HG02884 (cell line): ENCODE data around the gene TET2.

Experiments
- ATAC-seq: cut with Tn5 transposase; IDR thresholded peaks from one replicate; pipeline ENCODE4 v1.9.1; 2021; ENCODE audit warnings: mild to moderate bottlenecking, moderate library complexity; ENCODE audit not compliant: unreplicated experiment

Gene TET2

DNA sequence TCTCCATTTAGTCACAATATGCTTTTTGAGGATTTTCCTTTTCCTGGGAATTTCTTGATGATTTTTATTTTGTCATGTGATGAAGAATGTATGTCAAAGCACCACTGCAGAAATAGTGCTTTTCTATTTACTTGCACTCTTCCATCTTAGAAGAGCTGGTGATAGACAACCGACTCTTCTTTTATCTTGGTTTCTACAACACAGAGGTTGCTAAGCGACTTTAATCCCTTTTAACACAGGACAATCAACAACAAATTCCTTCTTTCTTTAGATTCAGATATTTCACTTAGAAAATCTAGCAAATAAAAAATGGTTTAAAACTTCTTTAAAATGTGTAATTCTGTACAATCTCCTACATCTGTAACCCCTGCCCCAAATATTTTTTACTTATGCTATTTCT is 34.6 kb downstream of the TET2 start:
- no peak for ATAC-seq

DNA sequence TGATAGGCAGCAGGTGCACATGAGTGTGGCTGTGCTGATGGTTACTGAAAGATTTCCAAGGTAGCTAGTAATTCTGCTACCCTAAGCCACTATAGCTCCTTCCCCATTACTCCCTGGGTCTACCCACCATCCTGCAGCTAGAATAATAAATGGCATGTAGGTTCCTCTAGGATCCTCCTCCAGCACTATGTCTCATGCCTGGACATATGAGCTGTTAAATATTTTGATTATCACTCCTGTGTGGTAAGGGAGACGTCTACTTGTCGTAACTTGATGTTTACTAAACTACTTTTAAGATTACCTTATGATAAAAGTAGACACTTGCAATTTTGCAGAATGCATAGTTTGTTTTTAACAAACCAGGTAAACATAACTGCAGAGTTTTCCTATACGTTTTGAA is 35.5 kb downstream of the TET2 start:
- ATAC-seq = no peak

DNA sequence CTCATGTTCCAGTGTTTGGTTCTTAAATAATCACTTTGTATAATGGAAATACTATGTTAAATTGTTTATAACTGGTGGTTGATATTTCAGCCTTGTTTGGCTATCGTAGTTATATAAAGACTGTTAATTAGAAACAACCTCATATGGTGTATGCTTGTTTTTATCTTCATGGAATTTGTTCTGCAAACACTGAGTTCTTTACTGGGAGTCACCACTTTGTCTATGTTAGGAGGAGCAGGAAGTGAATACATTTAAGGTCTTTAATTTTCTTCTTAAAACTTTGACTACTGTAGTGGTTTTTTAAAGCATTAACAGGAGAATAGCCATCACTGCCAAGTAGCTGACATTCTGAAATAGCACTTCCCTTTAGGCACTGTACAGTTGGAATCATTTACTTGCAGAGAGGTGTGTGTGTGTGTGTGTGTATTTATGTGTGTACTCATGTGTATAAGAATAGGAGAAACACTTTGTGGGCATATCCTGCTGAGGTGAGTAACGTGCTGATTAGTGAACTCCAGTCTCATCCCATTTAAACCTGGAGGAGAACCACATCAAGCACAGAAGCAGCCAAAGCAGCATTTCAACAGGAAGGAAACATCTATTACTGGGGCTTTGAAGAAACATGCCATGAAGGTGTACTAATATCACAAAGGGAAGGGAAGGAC is 37.8 kb downstream of the TET2 start:
- no peak for ATAC-seq

DNA sequence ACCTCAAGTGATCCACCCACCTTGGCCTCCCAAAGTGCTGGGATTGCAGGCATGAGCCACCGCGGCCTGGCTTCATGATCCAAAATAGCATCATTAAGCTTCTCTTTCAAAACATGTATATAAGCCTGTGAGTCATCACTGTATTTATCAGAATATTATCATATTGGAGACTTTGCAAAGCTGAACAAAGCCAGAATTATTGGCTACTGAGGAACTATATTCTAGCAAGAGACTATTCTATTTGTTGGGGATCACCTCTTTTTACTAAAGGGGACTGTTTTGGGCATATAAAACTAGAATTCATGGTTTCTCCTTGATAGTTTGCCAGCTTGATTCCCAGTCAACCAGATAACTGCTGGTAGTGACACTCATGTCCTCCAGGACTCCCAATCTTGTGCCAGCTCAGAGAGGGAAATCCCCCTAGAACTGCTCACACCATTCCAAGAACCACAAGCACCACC is 40.1 kb downstream of the TET2 start:
- ATAC-seq = no peak

DNA sequence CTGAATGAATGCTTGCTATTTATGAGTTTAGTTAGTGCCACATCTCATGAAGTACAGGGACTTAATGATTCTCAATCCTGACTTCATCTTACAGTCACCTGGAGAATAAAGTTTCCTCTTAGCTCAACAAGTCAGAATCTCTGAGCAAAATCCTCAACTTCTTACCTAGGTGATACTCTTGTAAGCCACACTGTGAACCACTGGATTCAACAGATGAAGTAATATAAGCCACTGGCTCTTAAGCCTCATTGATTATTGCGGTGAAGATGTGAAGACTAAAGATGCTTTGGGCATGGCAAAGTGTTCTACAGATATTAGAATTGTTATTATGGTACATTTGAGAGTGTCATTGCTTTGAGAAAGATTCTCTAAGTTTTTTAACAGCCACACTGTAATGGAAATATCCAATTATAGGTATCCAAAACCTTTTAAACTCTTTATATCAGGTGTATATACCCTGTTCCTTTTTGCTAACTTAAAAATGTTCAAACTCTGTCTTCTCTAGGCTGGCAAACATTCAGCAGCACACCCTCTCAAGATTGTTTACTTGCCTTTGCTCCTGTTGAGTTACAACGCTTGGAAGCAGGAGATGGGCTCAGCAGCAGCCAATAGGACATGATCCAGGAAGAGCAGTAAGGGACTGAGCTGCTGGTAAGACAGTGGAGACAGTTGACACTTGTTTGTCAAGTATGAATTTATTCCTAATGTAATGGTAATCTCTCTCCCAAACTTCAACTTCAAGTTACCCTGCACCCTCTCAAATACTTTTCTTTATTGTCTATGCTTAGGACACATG is 43.4 kb downstream of the TET2 start:
- no peak for ATAC-seq

DNA sequence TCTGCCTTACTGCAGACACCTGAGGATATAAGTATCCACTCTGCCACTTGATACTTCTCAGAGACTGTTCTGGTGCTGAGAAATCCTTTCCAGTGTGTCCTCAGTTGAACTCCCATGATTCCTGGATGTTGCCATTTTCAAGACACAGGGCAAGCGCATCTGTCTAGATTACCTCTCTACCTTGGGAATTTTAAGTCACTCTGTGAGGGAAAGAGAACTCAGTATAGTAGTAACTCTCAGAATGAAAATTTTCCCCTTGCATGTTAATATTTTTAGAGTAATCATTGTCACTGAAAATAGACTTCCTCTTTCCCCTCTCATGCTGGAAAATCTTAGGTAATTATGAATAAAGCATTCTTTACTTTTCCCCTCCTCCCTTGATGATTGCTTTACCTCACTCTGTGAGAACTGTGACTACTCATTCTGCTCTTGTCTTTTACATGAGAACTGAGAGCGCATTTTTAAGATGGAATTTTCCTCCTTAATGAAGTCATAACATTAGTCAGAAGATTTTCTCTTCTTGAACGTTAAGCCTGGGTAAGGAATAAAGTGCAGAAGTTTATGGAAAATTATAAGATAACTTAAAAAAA is 45.0 kb downstream of the TET2 start:
- ATAC-seq = peak; percentile 59

DNA sequence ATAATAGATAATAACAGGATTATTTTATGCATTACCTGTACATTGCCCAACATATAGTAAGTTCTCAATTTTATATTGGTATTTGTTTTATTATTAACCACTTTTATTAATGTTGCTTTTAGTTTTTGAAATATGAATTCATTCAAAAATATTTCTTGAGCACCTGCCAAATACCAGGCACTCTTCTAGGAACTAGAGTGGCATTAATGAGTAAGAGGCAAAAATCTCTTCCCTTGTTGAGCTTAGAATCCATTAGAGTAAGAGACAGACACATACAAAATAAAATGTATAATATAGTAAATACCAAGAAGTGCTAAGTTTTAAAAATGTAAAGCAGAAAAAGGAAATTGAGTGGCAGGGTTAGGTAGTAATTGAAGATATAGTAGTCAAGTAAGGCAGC is 45.8 kb downstream of the TET2 start:
- ATAC-seq = no peak

DNA sequence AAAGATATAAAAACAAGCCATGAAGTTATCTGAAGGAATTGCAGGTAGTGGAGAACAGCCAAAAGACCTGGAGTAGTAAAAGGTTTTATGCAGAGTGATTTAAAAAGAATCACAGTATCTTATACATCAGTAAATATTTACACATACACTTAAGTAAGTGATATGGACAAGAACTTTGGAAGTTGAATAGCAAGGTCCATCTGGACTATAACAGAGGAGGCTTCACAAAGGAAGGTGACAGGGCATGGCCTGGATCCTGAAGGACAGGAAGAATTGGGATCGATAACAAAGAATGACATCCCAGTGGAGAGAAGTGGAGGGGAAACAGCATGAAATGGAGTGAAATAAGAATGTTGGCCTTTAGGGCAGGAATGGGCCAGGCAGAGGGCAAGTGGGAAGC is 46.2 kb downstream of the TET2 start:
- no peak for ATAC-seq

DNA sequence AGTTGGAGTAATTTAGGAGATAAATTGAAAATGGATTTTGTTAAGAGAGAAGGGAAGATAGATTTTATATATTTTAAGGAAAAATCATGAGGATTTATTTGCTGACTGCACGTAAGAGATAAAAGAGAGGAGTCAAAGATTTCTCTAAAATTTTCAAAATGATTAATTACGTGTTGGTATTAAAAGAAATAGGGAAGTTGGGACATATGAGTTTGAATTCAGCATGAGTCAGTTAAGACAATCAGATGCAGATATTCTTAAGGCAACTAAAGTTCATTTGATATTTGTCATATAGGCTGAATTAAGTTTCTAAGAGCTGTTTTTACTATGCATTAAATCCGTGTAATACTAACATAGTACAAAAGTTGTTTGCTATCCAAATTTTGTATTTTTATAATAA is 46.9 kb downstream of the TET2 start:
- ATAC-seq = no peak

DNA sequence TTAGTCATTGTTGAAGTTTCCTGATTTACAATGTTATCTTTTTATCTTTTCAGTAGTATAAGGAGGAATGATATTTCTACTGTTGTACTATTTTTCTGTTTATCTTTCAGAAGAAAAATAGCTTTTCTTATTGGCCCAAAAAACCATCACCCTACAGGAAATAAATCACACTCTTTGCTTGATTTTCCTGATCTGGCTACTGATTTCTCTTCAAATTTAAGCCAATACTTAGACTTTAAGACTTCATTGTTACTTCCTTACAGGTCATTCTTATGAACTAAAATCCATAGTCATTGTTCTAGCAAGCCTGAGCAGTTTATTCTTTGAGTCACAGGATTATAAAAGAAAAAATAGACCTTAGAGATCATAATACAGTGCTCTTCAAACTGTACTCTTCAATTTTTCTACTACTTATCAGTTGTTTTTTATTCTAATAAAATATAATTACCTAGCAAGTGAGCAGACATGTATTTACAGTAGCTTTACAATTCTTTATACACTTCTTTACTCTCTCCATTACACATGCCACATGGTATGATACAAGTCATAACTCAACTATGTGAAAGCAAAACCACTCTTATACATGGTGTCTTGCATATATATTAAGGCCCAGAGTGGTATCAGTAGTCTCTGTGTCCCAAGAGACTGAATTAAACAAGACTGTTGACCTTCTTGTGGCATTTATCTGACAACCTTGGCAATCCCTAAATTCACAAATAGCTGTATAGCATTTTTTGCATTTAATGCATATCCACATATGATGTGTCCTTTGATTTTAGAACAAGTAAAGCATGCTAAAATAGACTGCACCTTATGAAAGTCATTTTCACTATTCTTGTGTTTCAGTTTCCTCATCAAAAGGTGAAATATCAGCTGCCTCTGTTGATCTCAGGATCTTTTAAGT is 47.9 kb downstream of the TET2 start:
- ATAC-seq = peak; percentile 79

DNA sequence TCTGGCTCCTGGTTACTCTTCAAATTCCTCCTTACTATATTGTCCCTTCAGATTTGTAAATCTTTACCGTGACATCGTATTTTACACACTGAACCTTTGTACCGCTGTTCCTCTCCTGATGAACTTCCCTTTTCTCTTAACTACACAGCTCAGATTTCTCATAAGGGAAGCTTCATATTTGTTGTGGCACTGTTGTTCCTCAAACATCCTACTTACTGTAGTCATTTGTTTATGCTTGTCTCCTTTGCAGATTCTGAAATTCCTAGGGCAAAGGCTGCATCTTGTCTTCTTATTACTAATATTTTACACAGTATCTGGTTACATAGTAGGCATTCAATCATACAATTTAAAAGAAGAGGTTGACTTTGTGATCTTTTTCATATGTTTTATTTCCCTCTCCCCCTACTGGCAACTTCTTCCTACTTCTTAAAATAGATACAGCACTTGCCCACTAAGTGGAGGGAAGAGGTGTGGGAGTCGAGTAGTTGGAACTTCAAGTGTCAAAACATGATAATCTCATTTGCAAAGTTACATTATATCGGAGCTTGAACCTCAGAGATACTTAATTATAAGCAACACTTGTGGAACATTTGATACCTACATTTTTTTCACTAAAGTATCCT is 50.0 kb downstream of the TET2 start:
- ATAC-seq = no peak

DNA sequence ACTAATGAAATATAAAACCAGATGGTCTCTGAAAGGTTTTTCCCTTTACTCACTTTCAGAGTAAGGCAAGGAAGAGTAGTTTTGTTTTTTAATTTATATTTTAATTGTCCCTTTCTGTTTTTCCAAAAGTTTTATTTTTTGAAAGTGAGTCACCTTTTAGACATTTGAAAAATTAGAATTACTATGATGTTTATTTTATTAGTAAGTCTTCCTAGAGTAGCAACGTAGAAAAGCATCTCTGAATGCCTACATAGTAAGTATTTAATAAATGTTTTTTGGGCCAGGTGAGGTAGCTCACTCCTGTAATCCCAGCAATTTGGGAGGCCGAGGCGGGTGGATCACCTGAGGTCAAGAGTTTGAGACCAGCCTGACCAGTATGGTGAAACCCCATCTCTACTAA is 51.1 kb downstream of the TET2 start:
- ATAC-seq = no peak

DNA sequence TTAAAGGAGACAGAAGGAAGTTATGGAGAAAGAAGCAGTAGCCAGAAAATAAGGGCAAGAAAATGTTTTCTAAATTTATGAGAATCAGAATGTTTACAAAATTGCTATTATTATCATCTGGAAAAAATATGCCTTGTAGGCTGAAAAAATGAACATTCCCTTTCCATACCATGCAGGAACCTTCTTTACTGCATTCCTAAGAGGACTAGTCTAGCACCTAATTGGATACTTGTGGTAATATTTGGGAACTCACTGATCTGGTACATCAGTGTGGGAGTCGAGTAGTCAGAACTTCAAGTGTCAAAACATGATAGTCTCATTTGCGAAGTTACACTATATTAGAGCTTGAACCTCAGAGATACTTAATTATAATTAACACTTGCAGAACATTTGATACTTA is 51.9 kb downstream of the TET2 start:
- ATAC-seq = no peak

DNA sequence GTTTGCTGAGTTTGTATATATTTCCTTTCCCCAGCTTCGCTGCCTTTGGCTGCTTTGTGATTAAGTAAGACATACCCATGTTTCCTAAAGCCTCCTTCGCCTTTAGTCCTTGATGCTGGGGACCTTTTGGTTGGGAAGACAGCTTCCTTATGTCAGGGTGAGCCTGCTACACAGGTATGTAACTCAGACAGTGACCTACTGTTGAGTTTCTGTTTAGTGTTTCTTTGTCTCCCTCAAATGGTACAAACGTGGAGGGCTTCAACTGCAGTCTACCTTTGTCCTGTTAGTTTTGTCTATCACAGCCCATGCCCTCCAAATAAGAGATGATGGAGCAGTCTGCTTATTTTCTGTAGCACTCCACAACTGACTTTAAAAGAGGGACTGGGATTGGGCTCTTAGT is 59.5 kb downstream of the TET2 start:
- no peak for ATAC-seq

DNA sequence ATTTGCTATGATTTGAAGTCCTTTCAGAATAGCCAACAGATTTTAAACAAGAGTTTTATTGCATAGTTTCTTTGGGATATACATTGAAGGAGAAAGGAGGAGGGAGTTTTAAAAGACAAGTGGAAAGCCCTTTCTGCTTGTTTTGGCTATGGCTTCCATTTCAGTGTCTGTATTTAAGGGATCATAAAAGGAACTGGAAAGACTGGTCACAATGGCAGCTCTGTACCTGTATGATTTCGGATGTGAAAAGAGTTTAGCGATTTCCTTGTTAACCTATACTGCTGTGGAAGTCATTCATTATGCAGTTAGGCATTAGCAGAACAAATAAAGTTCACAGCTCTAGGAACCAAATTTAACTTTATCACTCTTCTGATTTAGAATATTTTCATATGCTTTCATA is 60.7 kb downstream of the TET2 start:
- ATAC-seq = no peak

DNA sequence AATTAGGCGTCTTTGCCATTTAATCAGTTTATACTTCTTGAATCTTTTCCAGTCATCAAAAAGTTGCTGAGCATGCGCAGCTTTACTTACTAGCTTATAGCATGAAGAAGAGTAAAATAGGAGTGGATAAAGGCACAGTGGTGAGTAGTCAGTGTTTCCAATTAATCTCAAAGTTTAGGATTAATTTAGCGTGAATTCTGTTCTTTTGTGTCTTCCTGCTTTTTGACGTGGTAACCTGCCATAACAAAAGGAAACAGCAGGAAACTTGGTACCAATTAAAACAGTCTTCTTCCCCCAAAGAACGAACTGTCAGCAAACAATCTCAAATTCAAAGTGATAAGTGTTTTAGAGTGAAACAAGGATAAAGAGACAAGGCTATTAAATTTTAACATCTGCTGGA is 61.9 kb downstream of the TET2 start:
- no peak for ATAC-seq

DNA sequence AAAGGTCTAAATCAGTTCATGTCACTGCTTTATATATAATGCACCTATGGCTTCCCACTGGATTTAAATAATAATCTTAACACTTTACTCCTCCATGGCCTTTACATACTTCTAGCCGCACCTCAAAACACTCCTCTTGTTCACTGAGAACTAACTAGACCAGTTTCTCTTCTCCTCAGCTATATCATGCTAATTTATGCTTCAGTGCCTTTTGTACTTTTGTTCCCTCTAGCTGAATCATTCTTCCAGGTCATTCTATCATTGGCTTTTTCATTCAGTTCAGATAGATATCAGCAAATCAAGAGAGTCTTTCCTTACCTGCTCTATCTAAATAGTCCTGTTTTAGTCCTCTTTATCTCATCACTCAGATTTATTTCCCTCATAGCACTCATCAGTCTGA is 64.2 kb downstream of the TET2 start:
- ATAC-seq = no peak

DNA sequence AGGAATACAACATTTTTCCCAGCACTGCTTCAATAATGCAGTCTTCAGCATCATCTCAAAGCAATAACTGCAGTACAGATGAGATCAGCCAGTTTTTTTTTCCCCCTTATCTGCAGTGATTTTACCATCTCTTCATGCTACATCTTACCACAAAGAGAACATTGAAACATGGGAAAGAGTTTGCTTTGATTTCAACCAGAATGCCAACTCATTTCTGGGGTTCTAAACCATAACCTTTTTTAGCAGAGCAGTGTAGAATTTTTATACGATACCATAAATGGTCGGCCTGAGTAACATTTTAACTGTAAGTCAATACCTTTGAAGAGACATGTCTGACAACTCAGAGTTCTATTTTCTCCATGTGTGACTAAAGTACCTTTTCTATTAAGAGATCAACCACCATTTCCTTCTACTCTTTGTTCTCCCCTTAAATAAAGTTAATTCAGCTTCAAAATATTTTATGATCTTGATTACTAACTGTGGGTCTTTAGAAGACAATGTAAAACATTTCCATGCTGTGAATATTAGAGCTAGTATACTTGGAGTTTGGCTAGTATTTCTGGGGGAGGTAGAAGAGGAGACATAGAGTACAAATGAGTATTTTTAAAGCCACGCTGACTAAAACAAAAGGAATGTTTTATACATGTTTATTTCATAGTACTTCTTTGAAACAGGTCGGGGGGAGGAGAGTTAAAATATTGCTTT is 69.1 kb downstream of the TET2 start:
- ATAC-seq = peak; percentile 60

DNA sequence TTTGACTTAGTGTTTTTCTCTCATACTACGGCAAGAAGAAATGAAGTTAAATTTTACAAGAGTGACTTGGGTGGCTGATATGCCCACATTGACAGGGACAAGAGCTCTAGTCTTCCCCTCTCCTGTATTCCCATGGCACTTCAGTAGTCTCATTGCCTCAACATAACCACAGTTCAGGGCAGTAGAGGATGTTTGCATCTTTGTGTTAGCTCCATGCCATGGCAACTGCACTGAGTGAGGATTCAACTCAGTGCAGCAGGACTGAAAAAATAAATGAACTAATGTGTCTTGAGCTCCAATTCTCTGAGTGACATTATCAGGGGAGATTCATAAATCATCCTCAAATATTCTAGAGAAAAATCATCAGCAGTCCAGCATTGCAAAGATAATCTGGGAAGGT is 78.8 kb downstream of the TET2 start:
- no peak for ATAC-seq

DNA sequence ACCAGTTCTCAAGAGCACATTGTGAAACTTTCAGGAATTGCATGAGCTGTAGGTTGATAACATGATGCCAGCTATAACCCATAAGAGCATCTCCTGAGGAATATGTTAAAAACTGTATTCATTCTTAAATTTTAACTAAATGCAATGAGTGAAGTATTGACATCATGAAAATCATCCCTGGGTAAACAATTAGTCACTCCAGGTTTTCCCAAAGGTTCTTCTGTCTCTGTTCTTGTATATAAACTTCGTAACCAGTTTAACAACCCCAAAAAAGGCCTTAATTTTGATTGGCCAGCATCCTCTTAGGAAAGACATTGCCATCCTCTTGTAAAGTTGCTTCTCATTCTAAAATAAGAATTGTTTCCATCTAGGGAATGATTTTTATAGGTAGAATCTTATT is 80.4 kb downstream of the TET2 start:
- ATAC-seq = no peak
